GM18951 (cell line): ENCODE results near the gene LHX6.
A peak's percentile ranks its signal among the peaks of the same experiment; 100 is the strongest.

Experiments
- POLR2A ChIP-seq: IDR thresholded peaks from 4 replicates; pipeline ENCODE4 v1.6.1; 2011; ENCODE audit warnings: mild to moderate bottlenecking; ENCODE audit not compliant: insufficient read length, insufficient read depth; ENCODE audit errors: extremely low read depth
- in situ Hi-C: fragments of 300-500 bp; cut with MboI; formaldehyde crosslinking; loops from one replicate; pipeline ENCODE4 v1.12.0; 2022; ENCODE audit warnings: low sequenced_read_pairs, mixed read lengths, inconsistent platforms; ENCODE audit not compliant: unreplicated experiment

The LHX6 gene

DNA sequence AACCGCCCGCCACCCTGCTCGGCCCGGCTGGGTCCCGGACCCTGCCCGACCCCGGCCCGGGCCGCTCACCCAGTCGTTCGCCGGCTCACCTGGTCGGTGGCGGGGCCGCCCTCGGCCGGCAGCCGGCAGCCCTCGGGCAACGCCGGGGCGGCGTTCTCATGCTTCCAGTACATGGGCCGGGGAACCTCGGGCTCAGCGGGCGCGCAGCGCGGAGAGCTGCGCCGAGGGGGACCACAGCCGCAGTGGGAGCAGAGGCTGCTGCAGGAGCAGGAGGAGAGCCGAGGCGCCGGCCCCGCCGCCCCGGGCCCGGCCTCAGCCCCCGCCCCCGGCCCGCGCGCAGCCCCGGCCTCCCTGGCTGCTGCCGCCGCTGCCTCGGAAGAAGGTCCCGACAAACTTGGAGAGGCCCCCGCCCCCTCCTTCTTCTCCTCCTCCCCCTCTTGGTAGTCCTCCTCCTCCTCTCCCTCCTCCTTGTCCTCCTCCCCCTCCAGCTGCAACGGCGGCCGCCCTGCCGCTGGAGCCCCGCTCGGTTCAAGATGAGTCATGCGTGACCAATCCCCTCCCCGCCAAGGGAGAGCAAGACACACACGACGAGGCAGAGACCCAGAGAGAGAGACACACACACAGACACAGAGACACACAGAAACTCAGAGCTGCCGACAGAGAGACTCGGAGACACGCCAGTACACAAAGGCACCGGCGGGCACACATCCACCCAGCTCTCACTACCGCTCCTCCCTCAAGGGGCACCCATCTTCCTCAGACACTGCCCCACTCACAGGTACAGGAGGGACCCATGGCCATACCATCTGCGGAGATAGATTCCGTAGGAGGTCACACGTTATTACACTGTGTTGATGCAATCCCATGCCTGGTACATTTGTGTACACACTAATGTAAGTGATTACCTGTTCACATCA is at the start of gene LHX6:
Gene LHX6, minus strand, starts transcription at position 390 of the 917 bp plus-strand sequence. Its CDS starts 217 bp downstream, at position 173.
- in situ Hi-C loops, result no loop called here
- TF ChIP-seq POLR2A, result no peak

DNA sequence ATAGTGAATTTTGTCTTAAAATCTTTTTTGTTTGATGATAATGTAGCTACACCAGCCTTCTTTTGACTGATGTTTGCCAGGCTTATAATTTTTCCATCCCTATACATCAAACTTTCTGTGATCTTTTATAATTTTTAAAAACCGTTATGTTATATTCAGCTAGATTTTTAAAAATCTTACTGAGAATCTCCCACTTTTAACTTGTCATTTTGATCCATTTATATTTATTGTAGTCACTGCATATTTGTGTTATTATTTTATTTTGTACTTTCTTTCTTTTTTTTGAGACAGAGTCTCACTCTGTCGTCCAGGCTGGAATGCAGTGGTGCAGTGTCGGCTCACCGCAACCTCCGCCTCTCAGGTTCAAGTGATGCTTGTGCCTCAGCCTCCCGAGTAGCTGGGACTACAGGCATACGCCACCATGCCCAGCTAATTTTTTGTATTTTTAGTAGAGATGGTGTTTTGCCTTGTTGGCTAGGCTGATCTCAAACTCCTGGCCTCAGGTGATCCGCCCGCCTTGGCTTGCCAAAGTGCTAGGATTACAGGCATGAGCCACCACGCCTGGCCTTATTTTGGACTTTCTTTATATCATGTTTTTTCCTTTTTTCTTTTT is 48.6 kb upstream of the LHX6 start:
- TF ChIP-seq POLR2A, result no peak
- in situ Hi-C loops, result no loop called here

DNA sequence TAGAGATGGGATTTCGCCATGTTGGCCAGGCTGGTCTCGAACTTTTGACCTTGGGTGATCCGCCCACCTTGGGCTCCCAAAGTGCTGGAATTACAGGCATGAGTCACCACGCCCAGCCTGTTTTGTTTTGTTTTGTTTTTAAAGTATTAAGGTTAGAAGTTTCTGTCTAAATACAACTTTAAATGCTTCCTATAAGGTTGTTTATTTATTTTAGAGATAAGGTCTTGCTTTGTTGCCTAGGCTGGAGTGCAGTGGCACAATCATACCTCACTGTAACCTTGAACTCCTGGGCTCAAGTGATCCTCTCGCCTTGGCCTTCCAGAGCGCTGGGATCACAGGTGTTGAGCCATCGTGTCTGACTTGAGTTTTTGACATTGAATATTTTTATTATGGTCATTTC is 47.3 kb upstream of the LHX6 start:
- in situ Hi-C loops, result no loop called here

DNA sequence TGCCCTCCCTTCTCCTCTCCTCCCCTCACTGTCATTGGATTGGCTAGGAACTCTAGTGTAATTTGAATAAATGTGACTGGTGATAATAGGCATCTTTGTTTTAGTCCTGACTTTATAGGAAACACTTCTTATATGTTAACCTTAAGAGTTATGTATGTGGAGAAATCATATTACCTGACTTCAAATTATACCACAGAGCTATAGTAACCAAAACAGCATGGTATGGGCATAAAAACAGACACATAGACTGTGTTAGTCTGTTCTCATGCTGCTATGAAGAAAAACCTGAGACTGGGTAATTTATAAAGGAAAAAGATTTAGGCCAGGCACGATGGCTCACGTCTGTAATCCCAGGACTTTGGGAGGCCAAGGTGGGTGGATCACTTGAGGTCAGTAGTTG is 45.3 kb upstream of the LHX6 start:
- in situ Hi-C loops, result no loop called here
- TF ChIP-seq POLR2A, result no peak

More for the DNA sequence above, 47.3 kb upstream of the LHX6 start:
- no peak for TF ChIP-seq POLR2A

DNA sequence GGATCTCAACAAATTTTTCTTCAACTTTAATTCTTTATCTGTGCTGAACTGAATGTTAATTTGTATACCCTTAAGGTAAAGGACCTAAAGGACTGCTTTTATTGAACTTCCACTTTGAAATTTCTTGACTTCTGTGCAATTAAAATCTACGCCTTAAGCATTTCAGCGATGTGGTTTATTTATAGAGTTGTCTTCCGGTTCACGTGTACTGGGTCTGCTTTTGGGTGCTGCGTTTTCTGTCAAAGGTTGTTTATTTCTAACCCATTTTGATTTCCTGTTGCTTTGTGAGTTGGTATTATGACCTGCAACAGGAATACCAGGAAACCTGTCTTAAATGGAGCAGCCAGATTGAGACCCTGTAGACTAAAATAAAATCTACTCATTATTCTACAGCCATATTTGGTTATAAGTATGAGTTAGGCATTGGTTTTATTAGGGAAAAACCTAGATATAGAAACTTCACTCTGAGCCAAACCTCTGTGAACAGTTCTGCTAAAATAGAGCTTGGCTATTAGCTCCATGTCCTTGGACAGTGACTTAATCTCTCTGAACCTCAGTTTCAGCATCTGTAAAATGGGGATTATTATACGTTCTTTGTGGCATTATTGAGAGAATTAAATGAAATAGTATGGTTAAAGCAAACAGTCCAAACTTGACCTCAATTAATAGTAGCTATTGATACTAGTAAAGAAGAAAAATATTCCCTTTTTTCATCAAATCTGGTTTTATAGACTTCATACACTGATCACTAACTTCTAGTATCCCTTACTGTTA is 39.5 kb upstream of the LHX6 start:
- no peak for TF ChIP-seq POLR2A
- in situ Hi-C loops, result no loop called here

DNA sequence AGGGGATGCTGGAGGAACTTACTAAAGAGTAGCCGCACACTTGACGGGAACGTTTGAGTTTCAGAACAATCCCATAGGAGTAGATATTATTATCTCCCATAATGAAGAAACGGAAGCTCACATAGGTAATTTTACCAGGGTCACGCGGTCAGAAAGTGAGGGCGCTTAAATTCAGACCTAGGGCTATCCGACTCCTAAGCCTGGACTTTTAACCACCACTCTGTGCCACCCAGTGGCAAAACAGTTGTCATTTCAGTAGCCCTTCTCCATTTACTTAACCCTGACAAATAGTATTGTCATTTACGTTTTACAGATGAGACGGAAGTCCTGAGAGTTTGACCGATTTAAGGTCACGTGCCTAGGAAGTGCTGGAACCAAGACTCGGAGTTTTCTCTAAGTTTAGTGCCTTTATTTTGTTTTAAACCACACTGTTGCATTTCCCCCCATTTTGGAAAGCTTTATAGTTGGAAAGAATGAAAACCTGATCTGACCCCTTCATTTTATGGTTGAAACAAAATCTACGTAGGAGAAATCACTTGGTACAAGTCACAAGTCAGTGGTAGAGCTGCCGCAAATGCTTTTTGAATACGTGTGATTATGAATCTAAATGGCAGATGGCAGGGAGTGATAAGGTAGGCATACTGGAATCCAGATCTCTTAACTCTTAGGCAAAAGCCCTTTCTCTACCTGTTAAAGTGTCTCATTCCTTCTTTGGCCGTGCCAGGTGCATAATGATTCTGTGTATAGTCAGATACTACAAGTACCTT is 36.6 kb upstream of the LHX6 start:
- in situ Hi-C loops, result no loop called here
- TF ChIP-seq POLR2A, result no peak

DNA sequence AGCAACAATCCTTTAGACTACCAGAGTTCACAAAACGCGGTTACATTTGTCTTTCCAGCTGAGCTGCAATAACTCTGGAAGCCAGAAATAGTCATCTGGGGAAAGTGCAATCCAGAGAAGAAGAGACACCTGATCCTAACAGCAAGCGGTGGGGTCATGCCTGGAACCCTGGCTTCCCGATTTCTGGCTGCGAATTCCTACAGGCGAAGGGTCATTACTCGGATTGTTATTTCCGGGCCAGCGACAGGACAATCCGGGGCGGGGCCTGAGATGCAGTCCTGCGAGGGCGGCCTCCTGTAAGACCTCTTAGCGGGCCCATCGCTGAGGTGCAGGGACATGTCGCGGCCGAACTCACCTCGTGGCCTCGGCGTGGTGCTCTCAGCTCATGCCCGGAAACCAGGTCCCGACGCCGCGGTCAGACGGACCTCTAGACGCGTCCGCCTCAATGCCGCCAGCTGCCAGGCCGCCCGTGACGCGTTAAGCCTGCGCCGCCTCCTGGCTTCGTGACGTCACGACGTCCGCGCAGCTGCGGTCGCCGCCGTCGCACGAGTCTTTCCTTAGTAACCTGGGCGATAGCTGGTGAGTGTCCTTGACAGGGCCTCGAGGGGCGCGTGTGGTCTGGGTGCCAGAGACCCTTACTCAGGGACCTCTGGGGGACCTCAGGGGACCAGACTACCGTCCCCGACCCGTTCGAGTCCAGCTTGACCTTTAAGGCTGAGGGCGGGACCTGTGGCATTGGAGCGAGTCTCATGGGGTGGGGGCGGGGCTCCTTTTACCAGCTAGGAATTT is 35.8 kb upstream of the LHX6 start, which contains the start of the genes MRRF and RBM18:
Gene MRRF, plus strand, starts transcription at position 523 of the 789 bp plus-strand sequence. CDS start 6,010 bp downstream, outside the sequence.
Gene RBM18, minus strand, starts transcription at position 481 of the 789 bp plus-strand sequence. CDS start 3,348 bp downstream, outside the sequence.
- peak; percentile 94 for TF ChIP-seq POLR2A
- in situ Hi-C loops, result no loop called here

DNA sequence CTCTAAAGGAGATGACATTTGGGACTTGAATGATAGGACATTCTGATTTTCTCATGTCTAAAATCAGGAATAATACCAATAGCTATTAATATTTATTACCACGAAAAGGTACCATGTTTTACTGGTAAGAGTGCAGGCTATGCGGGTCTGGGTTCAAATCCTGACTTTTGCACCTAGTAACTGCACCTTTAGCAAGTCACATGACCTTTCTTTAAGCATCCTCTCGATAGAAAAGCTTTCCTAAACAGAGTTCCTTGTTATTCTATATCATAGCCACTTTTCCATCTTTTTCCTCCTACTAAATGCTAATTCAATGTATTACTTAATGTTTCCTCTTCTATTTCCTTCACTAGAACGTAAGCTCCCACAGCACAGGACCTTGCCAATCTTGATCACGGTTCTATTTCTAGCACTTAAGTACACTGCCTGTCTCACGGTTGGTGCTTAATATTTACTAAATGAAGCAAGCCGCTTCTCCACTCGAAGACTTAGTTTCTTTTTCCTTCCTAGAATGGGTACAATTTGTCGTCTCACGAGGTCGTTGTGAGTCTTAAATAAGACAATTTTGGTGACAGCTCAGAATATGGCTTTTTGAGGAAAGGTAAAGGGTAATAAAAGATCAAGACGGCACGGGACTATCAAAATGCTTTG is 35.1 kb upstream of the LHX6 start:
- TF ChIP-seq POLR2A, result no peak
- in situ Hi-C loops, result no loop called here

DNA sequence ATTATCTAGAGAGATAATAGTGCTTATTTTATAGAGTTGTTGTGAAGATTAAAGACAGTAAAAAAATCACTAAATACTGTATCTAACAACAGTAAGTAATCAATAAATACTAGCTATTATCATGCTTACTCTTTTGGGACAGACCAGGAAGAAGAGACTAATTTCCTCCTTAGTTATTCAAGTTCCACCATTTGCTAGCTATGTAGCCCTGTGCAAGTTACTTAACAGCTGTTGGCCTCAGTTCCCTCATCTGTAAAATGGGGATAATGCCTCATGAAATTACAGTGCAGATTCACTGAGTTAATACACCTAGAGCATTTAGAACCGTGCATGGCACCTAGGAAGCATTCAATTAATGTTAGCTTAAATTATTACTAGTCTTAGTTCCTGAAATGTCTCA is 33.3 kb upstream of the LHX6 start:
- TF ChIP-seq POLR2A, result no peak
- in situ Hi-C loops, result no loop called here

DNA sequence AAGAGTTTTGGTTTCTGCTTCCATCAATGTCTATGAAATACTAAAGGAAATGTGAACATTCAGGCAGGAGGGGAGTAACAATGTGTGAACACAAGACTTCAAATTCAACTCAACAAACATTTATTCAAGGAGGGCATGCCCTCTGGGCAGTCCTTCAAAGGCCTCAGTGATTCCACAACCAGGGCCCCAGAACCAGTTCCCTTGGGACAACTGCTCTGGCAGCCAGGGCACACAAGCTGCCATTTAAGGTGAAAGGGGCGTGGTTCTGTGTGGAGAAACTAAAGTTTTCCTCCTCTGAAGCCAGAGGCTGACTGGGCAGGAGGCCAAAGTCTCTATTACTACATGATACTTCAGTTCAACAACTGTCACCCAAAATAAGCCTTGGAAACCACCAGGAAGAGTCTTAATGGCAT is 32.7 kb upstream of the LHX6 start:
- TF ChIP-seq POLR2A, result no peak
- in situ Hi-C loops, result no loop called here

DNA sequence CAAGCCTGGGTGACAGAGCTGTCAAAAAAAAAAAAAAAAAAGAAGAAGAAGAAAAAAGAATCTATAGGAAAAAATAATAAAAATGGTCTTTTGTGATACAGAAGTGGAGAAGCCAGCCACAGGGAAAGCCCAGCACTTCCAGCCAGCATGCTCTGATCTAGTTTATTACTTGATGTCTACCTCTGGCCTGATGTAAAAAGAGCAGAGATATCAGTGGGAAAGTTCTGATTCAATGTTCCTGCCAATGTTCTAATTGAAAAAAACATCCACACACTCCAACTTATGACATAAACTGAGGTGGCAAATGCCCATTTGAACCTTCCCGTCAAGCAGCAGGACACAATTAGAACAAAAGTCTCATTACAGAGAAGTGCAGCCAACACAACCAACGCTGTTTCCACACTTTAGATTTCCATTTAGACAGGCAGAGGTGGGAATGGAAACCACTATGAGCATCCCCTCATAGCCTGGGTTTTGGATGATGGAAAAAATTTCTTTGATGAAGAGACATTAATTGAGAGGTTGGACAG is 30.2 kb upstream of the LHX6 start:
- TF ChIP-seq POLR2A, result no peak
- in situ Hi-C loops, result no loop called here
